SK-N-SH (cell line): ENCODE measurements around the gene MRNIP. TPM values are rescaled to one million over a fixed set of nuclear protein-coding genes. Genes with fewer than 3 reads are reported as not detected.

Source experiments
- CTCF ChIA-PET: fragments of 300-600, 350-600 bp; formaldehyde crosslinking; extraction: SDS; loops from one replicate; lab custom pipeline; 2021; lab: Yijun Ruan, JAX
- POLR2A ChIA-PET: fragments of 350-600 bp; sonication (Branson Sonifier 250); formaldehyde crosslinking; extraction: SDS; loops from one replicate; lab custom pipeline; 2020; ENCODE audit warnings: antibody characterized with exemption, inconsistent platforms; lab: Yijun Ruan, JAX
- DNase-seq: peaks from one replicate; pipeline ENCODE4 v3.0.0; 2012
- H2AFZ ChIP-seq: fragments of 200-600 bp; sonication (generic); 2 replicates; pipeline ENCODE4 v1.8.1; 2016; ENCODE audit warnings: antibody characterized with exemption, mild to moderate bottlenecking, low read depth
- H3F3A ChIP-seq: fragments of 200-600 bp; sonication (generic); replicated peaks from 2 replicates; pipeline ENCODE3; 2016; ENCODE audit warnings: antibody characterized with exemption, mild to moderate bottlenecking; ENCODE audit not compliant: insufficient read depth
- H3K27ac ChIP-seq, 2 experiments: fragments of 200-500 bp in 1 of 2; fragments of 200-600 bp in 1 of 2; sonication (Bioruptor generic) in 1 of 2; sonication (generic), shearing (Covaris generic) in 1 of 2; 2 replicates each; pipeline versions ENCODE4 v1.5.1 to v1.6.1; 2014 to 2016; ENCODE audit warnings: low read depth in 2 of 2, inconsistent platforms in 1 of 2, low read length in 1 of 2, mild to moderate bottlenecking in 1 of 2, mixed read lengths in 1 of 2
- H3K27me3 ChIP-seq: fragments of 200-600 bp; sonication (generic), shearing (Covaris generic); 2 replicates; pipeline ENCODE4 v1.6.1; 2016; ENCODE audit warnings: mixed run types; ENCODE audit not compliant: insufficient read depth
- H3K36me3 ChIP-seq, 2 experiments: fragments of 200-500 bp in 1 of 2; fragments of 200-600 bp in 1 of 2; sonication (Bioruptor generic) in 1 of 2; sonication (generic) in 1 of 2; replicated peaks in 1 of 2; 2 replicates each; pipeline versions ENCODE3 to v1.5.1; 2014 to 2016; ENCODE audit warnings: low read length in 1 of 2, mild to moderate bottlenecking in 1 of 2; ENCODE audit not compliant: insufficient read depth in 2 of 2, control insufficient read depth in 1 of 2
- H3K4me1 ChIP-seq, 2 experiments: fragments of 200-500 bp in 1 of 2; fragments of 200-600 bp in 1 of 2; sonication (Bioruptor generic) in 1 of 2; sonication (generic), shearing (Covaris generic) in 1 of 2; 2 replicates each; pipeline versions ENCODE4 v1.5.1 to v1.6.1; 2014 to 2016; ENCODE audit warnings: low read depth in 1 of 2, low read length in 1 of 2, mixed run types in 1 of 2; ENCODE audit not compliant: insufficient read depth in 2 of 2, control insufficient read depth in 1 of 2
- H3K4me2 ChIP-seq: fragments of 200-600 bp; sonication (generic), shearing (Covaris generic); 2 replicates; pipeline ENCODE4 v1.6.1; 2017; ENCODE audit warnings: mixed run types
- H3K4me3 ChIP-seq, 2 experiments: fragments of 200-500 bp in 1 of 2; fragments of 200-600 bp in 1 of 2; sonication (Bioruptor generic) in 1 of 2; sonication (generic), shearing (Covaris generic) in 1 of 2; 2 replicates each; pipeline versions ENCODE4 v1.5.1 to v1.8.1; 2014 to 2016; ENCODE audit warnings: low read depth in 2 of 2, inconsistent platforms in 1 of 2, low read length in 1 of 2, mild to moderate bottlenecking in 1 of 2, mixed read lengths in 1 of 2, moderate library complexity in 1 of 2
- H3K79me2 ChIP-seq: fragments of 200-600 bp; sonication (generic); 2 replicates; pipeline ENCODE4 v1.8.1; 2017; ENCODE audit warnings: mild to moderate bottlenecking; ENCODE audit not compliant: insufficient read depth
- H3K9ac ChIP-seq: fragments of 200-600 bp; sonication (generic); 2 replicates; pipeline ENCODE4 v1.6.1; 2017; ENCODE audit warnings: mixed run types
- H3K9me2 ChIP-seq: fragments of 200-600 bp; sonication (generic); 2 replicates; pipeline ENCODE4 v1.6.1; 2017; ENCODE audit warnings: mixed run types
- H3K9me3 ChIP-seq: fragments of 200-600 bp; sonication (generic); 2 replicates; pipeline ENCODE4 v1.6.1; 2017; ENCODE audit warnings: mixed run types, mild to moderate bottlenecking, moderate library complexity
- H4K20me1 ChIP-seq: fragments of 200-600 bp; sonication (generic); 2 replicates; pipeline ENCODE4 v1.6.1; 2017; ENCODE audit warnings: mild to moderate bottlenecking, mixed run types; ENCODE audit not compliant: insufficient read depth
- GATA2 ChIP-seq: sonication (generic); formaldehyde crosslinking; IDR thresholded peaks from 2 replicates; pipeline ENCODE4 v1.5.0; 2020; ENCODE audit warnings: mild to moderate bottlenecking, missing genetic modification reagents
- JUND ChIP-seq: IDR thresholded peaks from 2 replicates; pipeline ENCODE4 v1.4.0; 2012
- RCOR1 ChIP-seq: fragments of 150-350 bp; IDR thresholded peaks from 2 replicates; pipeline ENCODE4 v1.6.1; 2017; ENCODE audit warnings: antibody characterized with exemption, low read length
- SIN3A ChIP-seq: IDR thresholded peaks from 2 replicates; pipeline ENCODE4 v1.6.1; 2012; ENCODE audit warnings: low read depth, mild to moderate bottlenecking, low read length, moderate library complexity, borderline replicate concordance
- WGBS: methylation state at CpG from one replicate; pipeline ENCODE4 v1.1.6; 2017; ENCODE audit warnings: low lambda C conversion rate; 5-methylcytosine and 5-hydroxymethylcytosine counted together
- polyA plus RNA-seq, 3 experiments: library from polyadenylated mRNA; depleted of rRNA; stranded (reverse); fragments of >200 nt; gene quantifications; 2 replicates each; pipeline ENCODE4 v1.2.3, GENCODE V29; 2012
- TF ChIP-seq, protein P1 (sequence below): IDR thresholded peaks from 2 replicates; pipeline ENCODE4; 2012
- TF ChIP-seq, protein P2 (sequence below): IDR thresholded peaks from 2 replicates; pipeline ENCODE4 v1.4.0; 2012; ENCODE audit warnings: low read depth, borderline replicate concordance
- TF ChIP-seq, protein P3 (sequence below): IDR thresholded peaks from 2 replicates; pipeline ENCODE4 v1.4.0; 2012; ENCODE audit warnings: low read depth

Gene MRNIP
- polyA plus RNA-seq, 1 of the 3 experiments (the other 2 are of a cell fraction), result 32.8 TPM

DNA sequence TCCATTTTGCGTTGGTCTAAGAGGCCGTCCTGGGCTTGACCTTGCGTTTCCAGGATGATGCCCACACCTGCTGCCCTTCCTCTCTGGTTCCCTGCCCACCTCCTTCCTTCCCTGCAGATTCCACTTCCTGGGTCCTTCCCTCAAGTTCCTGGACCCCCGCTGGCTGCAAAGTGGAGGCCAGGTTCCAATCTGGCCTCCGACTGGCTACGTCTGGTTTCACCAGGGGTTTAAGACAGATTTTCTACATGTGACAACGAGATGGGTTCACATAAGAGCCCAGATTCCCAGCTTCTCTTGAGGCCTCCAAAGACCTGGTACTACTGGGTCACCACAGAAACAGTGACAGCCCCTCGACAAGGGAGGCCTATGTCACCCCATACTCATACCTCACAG lies 54.1 kb downstream of the MRNIP start:
- H2AFZ ChIP-seq, result no peak overlapping the region
- H3K27me3 ChIP-seq, result no peaks in the 10 kb centered on the region
- no peaks in the 10 kb centered on the region for H3K9me3 ChIP-seq
- H3K79me2 ChIP-seq, result peaks cover 73% of the 10 kb centered on the region
- H3F3A ChIP-seq, result peaks cover 9% of the 10 kb centered on the region
- peaks cover 0 to 27% of the 10 kb centered on the region in 2 experiments for H3K36me3 ChIP-seq
- 100% methylated on average over 7 of the region's 8 CpGs for WGBS
- peaks cover 16 to 23% of the 10 kb centered on the region in 2 experiments; a peak in 3 of 4 replicates for H3K4me1 ChIP-seq
- peak overlapping the region; percentile 72; the same call in 1 of the 2 replicates for H3K9ac ChIP-seq
- TF ChIP-seq, protein P1, sequence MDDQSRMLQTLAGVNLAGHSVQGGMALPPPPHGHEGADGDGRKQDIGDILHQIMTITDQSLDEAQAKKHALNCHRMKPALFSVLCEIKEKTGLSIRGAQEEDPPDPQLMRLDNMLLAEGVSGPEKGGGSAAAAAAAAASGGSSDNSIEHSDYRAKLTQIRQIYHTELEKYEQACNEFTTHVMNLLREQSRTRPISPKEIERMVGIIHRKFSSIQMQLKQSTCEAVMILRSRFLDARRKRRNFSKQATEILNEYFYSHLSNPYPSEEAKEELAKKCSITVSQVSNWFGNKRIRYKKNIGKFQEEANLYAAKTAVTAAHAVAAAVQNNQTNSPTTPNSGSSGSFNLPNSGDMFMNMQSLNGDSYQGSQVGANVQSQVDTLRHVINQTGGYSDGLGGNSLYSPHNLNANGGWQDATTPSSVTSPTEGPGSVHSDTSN, result no peak
- TF ChIP-seq, protein P2, sequence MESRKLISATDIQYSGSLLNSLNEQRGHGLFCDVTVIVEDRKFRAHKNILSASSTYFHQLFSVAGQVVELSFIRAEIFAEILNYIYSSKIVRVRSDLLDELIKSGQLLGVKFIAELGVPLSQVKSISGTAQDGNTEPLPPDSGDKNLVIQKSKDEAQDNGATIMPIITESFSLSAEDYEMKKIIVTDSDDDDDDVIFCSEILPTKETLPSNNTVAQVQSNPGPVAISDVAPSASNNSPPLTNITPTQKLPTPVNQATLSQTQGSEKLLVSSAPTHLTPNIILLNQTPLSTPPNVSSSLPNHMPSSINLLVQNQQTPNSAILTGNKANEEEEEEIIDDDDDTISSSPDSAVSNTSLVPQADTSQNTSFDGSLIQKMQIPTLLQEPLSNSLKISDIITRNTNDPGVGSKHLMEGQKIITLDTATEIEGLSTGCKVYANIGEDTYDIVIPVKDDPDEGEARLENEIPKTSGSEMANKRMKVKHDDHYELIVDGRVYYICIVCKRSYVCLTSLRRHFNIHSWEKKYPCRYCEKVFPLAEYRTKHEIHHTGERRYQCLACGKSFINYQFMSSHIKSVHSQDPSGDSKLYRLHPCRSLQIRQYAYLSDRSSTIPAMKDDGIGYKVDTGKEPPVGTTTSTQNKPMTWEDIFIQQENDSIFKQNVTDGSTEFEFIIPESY, result no peak
- TF ChIP-seq JUND (no peak), RCOR1 (no peak), SIN3A (no peak)
- TF ChIP-seq, all 33 proteins: peak for 0
- no peaks in the 10 kb centered on the region for H3K9me2 ChIP-seq
- H3K27ac ChIP-seq, result no peak overlapping the region; a peak in 1 of 4 replicates
- peak overlapping the region; percentile 99 for H3K4me2 ChIP-seq
- DNase-seq, result no peak
- ChIA-PET CTCF (no interaction called here), POLR2A (no interaction called here)
- H3K4me3 ChIP-seq, result peak overlapping the region; percentile 72 to 88; a peak in 3 of 4 replicates
- H4K20me1 ChIP-seq, result peaks cover 37% of the 10 kb centered on the region

DNA sequence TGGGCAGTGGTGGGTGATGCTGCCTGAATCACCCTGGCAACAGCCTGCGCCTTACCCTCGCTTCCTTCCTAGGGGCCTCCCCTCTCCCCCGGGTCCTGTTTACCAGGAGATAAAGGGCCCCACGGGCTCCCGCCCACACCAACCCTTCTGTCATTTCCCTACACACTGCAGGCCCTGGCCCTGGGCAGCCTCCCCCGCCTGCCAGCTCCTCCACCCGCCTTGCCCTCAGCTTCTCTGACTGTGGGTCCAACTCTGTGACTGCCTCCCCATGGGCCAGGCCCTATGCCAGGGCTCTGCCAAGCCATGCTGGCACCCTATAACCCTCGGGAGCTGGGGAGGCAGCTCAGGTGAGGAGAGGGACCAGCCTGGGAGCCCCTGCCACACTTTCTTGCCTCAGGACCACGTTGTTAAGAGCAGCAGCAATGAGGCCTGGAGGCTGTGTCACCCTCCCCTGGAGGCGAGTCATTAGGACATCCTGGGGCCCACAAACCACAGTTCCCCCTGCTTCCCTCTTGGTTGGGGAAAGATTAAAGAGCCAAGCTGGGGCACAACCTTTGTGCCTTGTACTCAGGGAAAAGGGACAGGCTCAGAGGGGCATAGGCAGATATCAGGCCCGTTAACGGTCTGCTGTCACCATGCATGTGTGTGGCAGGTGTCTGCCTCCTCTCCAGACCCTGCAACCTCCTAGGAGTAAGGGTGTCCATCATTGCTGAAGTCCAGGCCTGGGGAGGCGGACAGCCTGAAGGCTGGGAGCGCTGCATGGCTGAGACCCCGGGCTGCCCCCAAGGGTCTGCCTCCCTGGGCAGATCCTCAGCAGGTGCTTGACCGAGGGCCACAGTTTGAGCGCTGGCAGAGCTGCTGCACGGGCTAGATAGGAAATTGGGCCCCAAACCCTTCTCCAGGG lies 54.7 kb downstream of the MRNIP start:
- Histone ChIP-seq H4K20me1 (peaks cover 37% of the 10 kb centered on the region), H3K4me1 (peaks cover 16 to 23% of the 10 kb centered on the region in 2 experiments; a peak in 3 of 4 replicates), H3K79me2 (peaks cover 67% of the 10 kb centered on the region), H3K4me3 (no peak overlapping the region), H3K27me3 (no peaks in the 10 kb centered on the region), H3K4me2 (peak overlapping the region; percentile 99), H3F3A (peaks cover 9% of the 10 kb centered on the region), H2AFZ (no peak overlapping the region), H3K9ac (no peak overlapping the region), H3K9me2 (no peaks in the 10 kb centered on the region), H3K9me3 (no peaks in the 10 kb centered on the region), H3K27ac (no peak overlapping the region; a peak in 2 of 4 replicates), H3K36me3 (peaks cover 0 to 34% of the 10 kb centered on the region in 2 experiments)
- TF ChIP-seq GATA2 (CRISPR knock-in tag), result no peak
- TF ChIP-seq, protein P3, sequence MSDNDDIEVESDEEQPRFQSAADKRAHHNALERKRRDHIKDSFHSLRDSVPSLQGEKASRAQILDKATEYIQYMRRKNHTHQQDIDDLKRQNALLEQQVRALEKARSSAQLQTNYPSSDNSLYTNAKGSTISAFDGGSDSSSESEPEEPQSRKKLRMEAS, result 0 out of 2 replicates have a peak, but pooled peaks have one; percentile 22
- ChIA-PET POLR2A (interaction anchor here (0.9 kb wide), 1 partner anchor 14 kb away, joined by 3 read pairs; no protein-coding TSS in a partner anchor), CTCF (no interaction called here)
- no peak for DNase-seq
- WGBS, result 65% methylated on average over 10 of the region's 18 CpGs
